Right cardiac atrium (tissue), 5 donors: ENCODE results near the gene CCSER1. TPM values are rescaled to one million over a fixed set of nuclear protein-coding genes. Genes with fewer than 3 reads are reported as not detected.
A peak's percentile ranks its signal among the peaks of the same experiment; 100 is the strongest.
"Not testable (repeated sequence)": the region's sequence is repeated elsewhere in the genome, so short reads cannot be mapped to it uniquely, and the experiment has no call there.

Experiments
- ATAC-seq, 2 donors: fragments of 200-7000 bp; cut with Tn5 transposase; one replicate each; pipeline versions ENCODE4 v1.8.0 to v1.9.1; 2020; ENCODE audit warnings: moderate library complexity in 2 of 2, mild to moderate bottlenecking in 1 of 2
- DNase-seq, 3 donors: peaks; one replicate each; pipeline ENCODE4 v3.0.0-alpha.2; 2020
- H3K27ac ChIP-seq: one replicate; pipeline ENCODE4 v1.5.1; 2013; ENCODE audit warnings: mild to moderate bottlenecking, low read length, control low read depth, moderate library complexity
- H3K27me3 ChIP-seq: one replicate; pipeline ENCODE4 v1.6.1; 2013; ENCODE audit not compliant: control insufficient read depth, insufficient read depth
- H3K4me1 ChIP-seq: one replicate; pipeline ENCODE4 v1.6.1; 2013; ENCODE audit warnings: low read length; ENCODE audit not compliant: control insufficient read depth, insufficient read depth
- H3K4me3 ChIP-seq: one replicate; pipeline ENCODE4 v1.5.1; 2013; ENCODE audit warnings: low read length, control low read depth
- H3K9me3 ChIP-seq: one replicate; pipeline ENCODE4 v1.6.1; 2013; ENCODE audit warnings: low read length; ENCODE audit not compliant: control insufficient read depth
- WGBS: extraction: QIAGEN DNeasy Blood & Tissue Kit; methylation state at CpG from one replicate; pipeline ENCODE4 v1.1.7; 2013; 5-methylcytosine and 5-hydroxymethylcytosine counted together
- intact Hi-C, 4 donors: fragments of 100-400 bp; cut with DNase I; formaldehyde crosslinking; loops; one replicate each; pipeline versions ENCODE4 v1.11.0 to v1.14.0; 2022 to 2023
- polyA plus RNA-seq: library from polyadenylated mRNA; stranded (reverse); fragments of 200-250 nt; gene quantifications from one replicate; pipeline ENCODE4 v1.2.3, GENCODE V29; 2013
- total RNA-seq, 4 donors: library from RNA; stranded (reverse); fragmentation: NEBNext Ultra II Directional; extraction: Animal tissue kit (Norgen Biotek cat#: 25700); gene quantifications; one replicate each; pipeline ENCODE4 v1.2.1, GENCODE V29; 2021
- donor health status: healthy with polysubstance abuse.
- donor health status: DM: no; HTN: yes; CAD: no.
- donor health status: DM: no; HTN: no; CAD: no.
- donor health status: DM: no; HTN: yes; CAD: no; lungs with severe emphysema.
- donor health status: DM: yes; HTN: yes; CAD: no.

The CCSER1 gene
- total and polyA plus RNA-seq, 5 donors = 2.7 to 12.9 (median 10.4) TPM

DNA sequence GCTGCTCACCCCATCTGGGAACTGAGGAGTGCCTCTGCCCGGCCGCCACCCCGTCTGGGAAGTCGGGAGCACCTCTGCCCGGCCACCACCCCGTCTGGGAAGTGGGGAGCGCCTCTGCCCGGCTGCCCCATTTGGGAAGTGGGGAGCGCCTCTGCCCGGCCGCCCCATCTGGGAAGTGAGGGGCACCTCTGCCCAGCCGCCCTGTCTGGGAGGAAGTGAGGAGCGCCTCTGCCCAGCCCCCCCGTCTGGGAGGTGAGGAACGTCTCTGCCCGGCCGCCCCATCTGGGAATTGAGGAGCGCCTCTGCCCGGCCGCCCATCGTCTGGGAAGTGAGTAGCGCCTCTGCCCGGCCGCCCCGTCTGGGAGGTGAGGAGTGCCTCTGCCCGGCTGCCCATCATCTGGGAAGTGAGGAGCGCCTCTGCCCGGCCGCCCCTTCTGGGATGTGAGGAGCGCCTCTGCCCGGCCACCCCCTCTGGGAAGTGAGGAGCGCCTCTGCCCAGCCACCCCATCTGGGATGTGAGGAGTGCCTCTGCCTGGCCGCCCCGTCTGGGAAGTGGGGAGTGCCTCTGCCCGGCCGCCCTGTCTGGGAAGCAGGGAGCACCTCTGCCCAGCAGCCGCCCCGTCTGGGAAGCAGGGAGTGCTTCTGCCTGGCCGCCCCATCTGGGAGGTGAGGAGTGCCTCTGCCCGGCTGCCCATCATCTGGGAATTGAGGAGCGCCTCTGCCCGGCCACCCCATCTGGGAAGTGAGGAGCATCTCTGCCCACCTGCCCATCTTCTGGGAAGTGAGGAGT lies 1040.9 kb downstream of the CCSER1 start:
- intact Hi-C loops, H3K4me1 ChIP-seq, H3K27me3 ChIP-seq, H3K9me3 ChIP-seq, H3K4me3 ChIP-seq, ATAC-seq, H3K27ac ChIP-seq: not testable (repeated sequence)
- peak in 2 of 3 donors; percentile 29 to 47 for DNase-seq
- WGBS = 91% methylated on average over 42 of the region's 42 CpGs

DNA sequence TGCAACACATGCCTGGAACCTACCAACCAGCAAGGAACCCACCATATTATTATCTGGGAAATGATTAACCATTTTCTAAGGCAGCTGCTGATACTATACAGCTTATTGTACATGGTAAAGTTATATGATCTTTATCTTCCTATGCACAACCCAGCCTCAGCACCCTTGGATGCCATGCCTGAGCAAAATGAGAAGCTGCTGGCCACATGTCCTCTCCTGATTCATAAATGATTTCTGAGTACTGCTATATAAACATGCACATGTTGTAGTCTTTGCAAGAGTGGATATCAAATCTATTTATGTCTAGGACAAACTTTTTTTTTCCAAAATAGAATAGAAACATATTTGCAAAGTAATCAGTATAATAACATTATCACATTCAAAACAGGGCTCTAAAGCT lies 1043.6 kb downstream of the CCSER1 start:
- no peaks in the 10 kb centered on the region for H3K9me3 ChIP-seq
- ATAC-seq = no peak

GRCh38 chr4:91171217-91171616 lies 1044.0 kb downstream of the CCSER1 start:
- ATAC-seq = no peak
- no peaks in the 10 kb centered on the region for H3K9me3 ChIP-seq
- intact Hi-C loops = no loop called here
- DNase-seq = no peak
- H3K4me1 ChIP-seq = no peaks in the 10 kb centered on the region
- 44% methylated on average over 1 of the region's 1 CpG for WGBS
- H3K4me3 ChIP-seq = no peak overlapping the region
- no peak overlapping the region for H3K27ac ChIP-seq
- H3K27me3 ChIP-seq = no peaks in the 10 kb centered on the region

More for the DNA sequence above, 1043.6 kb downstream of the CCSER1 start:
- Histone ChIP-seq H3K4me1 (no peaks in the 10 kb centered on the region), H3K4me3 (no peak overlapping the region), H3K27ac (no peak overlapping the region), H3K27me3 (no peaks in the 10 kb centered on the region)
- intact Hi-C loops = no loop called here
- DNase-seq = no peak

GRCh38 chr4:91185061-91185460 lies 1057.9 kb downstream of the CCSER1 start:
- ATAC-seq, intact Hi-C loops, H3K27ac ChIP-seq, H3K9me3 ChIP-seq, H3K4me1 ChIP-seq, H3K27me3 ChIP-seq, H3K4me3 ChIP-seq, DNase-seq: not testable (repeated sequence)
- 68% methylated on average over 1 of the region's 1 CpG for WGBS

DNA sequence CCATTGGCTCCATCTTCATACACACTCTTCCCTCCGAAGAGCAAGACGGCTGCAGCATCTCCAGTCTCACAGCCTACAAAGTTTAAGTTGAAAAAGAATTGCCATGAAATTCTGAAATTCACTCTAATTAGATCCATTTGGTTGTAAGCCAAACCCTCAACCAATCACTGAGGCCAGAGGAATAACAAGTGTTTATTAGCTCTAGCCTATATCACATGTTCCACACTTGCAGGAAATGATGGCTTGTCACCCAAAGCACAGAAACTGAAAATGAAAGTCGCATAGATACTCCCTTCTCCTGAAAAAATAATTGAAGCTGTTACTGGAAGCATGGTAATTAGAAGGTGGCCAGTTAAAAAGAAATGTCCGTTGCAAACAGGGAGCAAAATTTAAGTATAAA lies 1071.8 kb downstream of the CCSER1 start:
- H3K4me1 ChIP-seq = no peaks in the 10 kb centered on the region

GRCh38 chr4:91207535-91207934 lies 1080.3 kb downstream of the CCSER1 start:
- Histone ChIP-seq H3K27ac (no peak overlapping the region), H3K9me3 (no peaks in the 10 kb centered on the region), H3K27me3 (no peaks in the 10 kb centered on the region), H3K4me3 (no peak overlapping the region), H3K4me1 (no peaks in the 10 kb centered on the region)
- 96% methylated on average over 3 of the region's 3 CpGs for WGBS
- no peak for DNase-seq
- ATAC-seq = no peak
- intact Hi-C loops = no loop called here

More for the DNA sequence above, 1071.8 kb downstream of the CCSER1 start:
- intact Hi-C loops = no loop called here
- Histone ChIP-seq H3K9me3 (no peaks in the 10 kb centered on the region), H3K4me3 (peak overlapping the region; percentile 57), H3K27me3 (no peaks in the 10 kb centered on the region), H3K27ac (no peak overlapping the region)
- WGBS = 69% methylated on average over 4 of the region's 4 CpGs
- no peak for DNase-seq
- peak; percentile 56 to 76 for ATAC-seq

GRCh38 chr4:91212211-91212610 lies 1085.0 kb downstream of the CCSER1 start:
- ATAC-seq = no peak
- intact Hi-C loops = no loop called here
- Histone ChIP-seq H3K27me3 (no peaks in the 10 kb centered on the region), H3K27ac (no peak overlapping the region), H3K4me1 (no peaks in the 10 kb centered on the region), H3K4me3 (no peak overlapping the region), H3K9me3 (no peaks in the 10 kb centered on the region)
- DNase-seq = no peak
- 43% methylated on average over 3 of the region's 3 CpGs for WGBS

- H3K9me3 ChIP-seq, H3K27me3 ChIP-seq, intact Hi-C loops, H3K27ac ChIP-seq, ATAC-seq, H3K4me3 ChIP-seq, H3K4me1 ChIP-seq: not testable (repeated sequence)
- peak in 2 of 3 donors; percentile 10 to 25 for DNase-seq
- 95% methylated on average over 26 of the region's 26 CpGs for WGBS
Measured at GRCh38 chr4:91217831-91218403, 1090.7 kb downstream of the CCSER1 start.

- ATAC-seq = no peak
- no peak overlapping the region for H3K27ac ChIP-seq
- no peaks in the 10 kb centered on the region for H3K27me3 ChIP-seq
- no peak for DNase-seq
- no peak overlapping the region for H3K4me3 ChIP-seq
- no peaks in the 10 kb centered on the region for H3K9me3 ChIP-seq
- WGBS = 69% methylated on average over 2 of the region's 2 CpGs
- intact Hi-C loops = no loop called here
- no peaks in the 10 kb centered on the region for H3K4me1 ChIP-seq
Measured at GRCh38 chr4:91220315-91220714, 1093.1 kb downstream of the CCSER1 start.

GRCh38 chr4:91222014-91222413 lies 1094.8 kb downstream of the CCSER1 start:
- ATAC-seq = no peak
- no peak overlapping the region for H3K4me3 ChIP-seq
- 79% methylated on average over 4 of the region's 4 CpGs for WGBS
- no peaks in the 10 kb centered on the region for H3K9me3 ChIP-seq
- no peak overlapping the region for H3K27ac ChIP-seq
- no peaks in the 10 kb centered on the region for H3K4me1 ChIP-seq
- intact Hi-C loops = no loop called here
- H3K27me3 ChIP-seq = no peaks in the 10 kb centered on the region
- no peak for DNase-seq

DNA sequence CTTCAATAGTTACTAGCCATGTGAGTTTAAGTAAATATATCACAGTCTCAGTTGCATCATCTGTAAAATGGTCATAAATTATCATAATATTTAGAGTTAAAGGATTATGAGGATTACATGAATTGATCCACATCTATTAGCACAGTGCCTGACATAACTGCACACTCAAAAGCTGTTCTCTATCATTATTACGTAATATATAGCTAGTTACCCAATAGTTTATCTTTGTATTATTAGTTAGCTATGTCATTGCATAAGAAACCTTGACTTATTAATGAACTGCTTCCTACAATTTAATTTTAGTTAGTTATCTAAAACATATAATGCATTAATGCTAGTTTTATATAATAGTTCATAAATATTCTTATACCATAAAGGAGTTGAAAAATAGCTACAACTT lies 1099.7 kb downstream of the CCSER1 start:
- DNase-seq (no peak), ATAC-seq (no peak)
- no peaks in the 10 kb centered on the region for H3K27me3 ChIP-seq
- WGBS = 82% methylated on average over 1 of the region's 1 CpG
- H3K4me1 ChIP-seq = no peaks in the 10 kb centered on the region
- no peaks in the 10 kb centered on the region for H3K9me3 ChIP-seq
- H3K4me3 ChIP-seq = no peak overlapping the region
- intact Hi-C loops = no loop called here
- no peak overlapping the region for H3K27ac ChIP-seq
